Astrocyte (in vitro differentiated cells and primary cell): ENCODE data around the gene DCX. TPM values are rescaled to one million over a fixed set of nuclear protein-coding genes. Genes with fewer than 3 reads are reported as not detected.

ENCODE experiments used
- DNase-seq: peaks from one replicate; pipeline ENCODE4 v3.0.0-alpha.2; 2010; ENCODE audit warnings: low read depth
- FAIRE-seq: peaks from 2 replicates; lab custom pipeline; 2011; peaks lifted over from hg19 to GRCh38; lab: Jason Lieb, UNC
- H2AFZ ChIP-seq: 2 replicates; pipeline ENCODE4 v1.6.0; 2012; ENCODE audit warnings: low read depth, low read length, inconsistent platforms
- H3K27ac ChIP-seq: 2 replicates; pipeline ENCODE4 v1.5.1; 2011; ENCODE audit warnings: low read depth, low read length, inconsistent platforms
- H3K27me3 ChIP-seq: 2 replicates; pipeline ENCODE4 v1.6.0; 2011; ENCODE audit warnings: low read length, inconsistent platforms; ENCODE audit not compliant: insufficient read depth
- H3K36me3 ChIP-seq: 2 replicates; pipeline ENCODE4 v1.5.1; 2011; ENCODE audit warnings: low read length, inconsistent platforms; ENCODE audit not compliant: insufficient read depth
- H3K4me1 ChIP-seq: 2 replicates; pipeline ENCODE4 v1.5.1; 2011; ENCODE audit warnings: low read length, inconsistent platforms; ENCODE audit not compliant: insufficient read depth
- H3K4me2 ChIP-seq: 2 replicates; pipeline ENCODE4 v1.6.0; 2012; ENCODE audit warnings: low read length, inconsistent platforms
- H3K4me3 ChIP-seq: 2 replicates; pipeline ENCODE4 v1.5.1; 2011; ENCODE audit warnings: low read depth, mild to moderate bottlenecking, low read length, inconsistent platforms; ENCODE audit not compliant: insufficient read depth
- H3K79me2 ChIP-seq: 2 replicates; pipeline ENCODE4 v1.6.0; 2012; ENCODE audit warnings: mild to moderate bottlenecking, low read length, inconsistent platforms; ENCODE audit not compliant: insufficient read depth
- H3K9ac ChIP-seq: 2 replicates; pipeline ENCODE4 v1.6.0; 2012; ENCODE audit warnings: mild to moderate bottlenecking, low read length, inconsistent platforms
- H3K9me3 ChIP-seq: 2 replicates; pipeline ENCODE4 v1.5.1; 2012; ENCODE audit warnings: low read depth, mild to moderate bottlenecking, low read length, inconsistent platforms; ENCODE audit not compliant: insufficient read depth
- H4K20me1 ChIP-seq: 2 replicates; pipeline ENCODE4 v1.6.0; 2012; ENCODE audit warnings: low read length, inconsistent platforms; ENCODE audit not compliant: insufficient read depth
- H3K27ac Mint-ChIP-seq: one replicate; pipeline ENCODE4 v1.8.0; 2021; ENCODE audit warnings: mild to moderate bottlenecking, mixed read lengths; ENCODE audit not compliant: unreplicated experiment
- H3K27me3 Mint-ChIP-seq: one replicate; pipeline ENCODE4 v1.8.0; 2021; ENCODE audit warnings: low read depth, mixed read lengths; ENCODE audit not compliant: unreplicated experiment
- H3K36me3 Mint-ChIP-seq: one replicate; pipeline ENCODE4 v1.8.0; 2021; ENCODE audit warnings: low read depth, mixed read lengths; ENCODE audit not compliant: unreplicated experiment
- H3K4me1 Mint-ChIP-seq: one replicate; pipeline ENCODE4 v1.8.0; 2021; ENCODE audit warnings: low read depth, mixed read lengths; ENCODE audit not compliant: unreplicated experiment
- H3K4me3 Mint-ChIP-seq: one replicate; pipeline ENCODE4 v1.8.0; 2021; ENCODE audit warnings: mild to moderate bottlenecking, moderate library complexity, mixed read lengths; ENCODE audit not compliant: unreplicated experiment
- H3K9me3 Mint-ChIP-seq: one replicate; pipeline ENCODE4 v1.8.0; 2021; ENCODE audit warnings: mild to moderate bottlenecking, mixed read lengths; ENCODE audit not compliant: unreplicated experiment
- EZH2 ChIP-seq: IDR thresholded peaks from 2 replicates; pipeline ENCODE4 v1.6.1; 2012; ENCODE audit warnings: mild to moderate bottlenecking, low read length, inconsistent platforms; ENCODE audit not compliant: insufficient read depth
- total RNA-seq: library from RNA; stranded (reverse); gene quantifications from 2 replicates; pipeline ENCODE4 v1.2.1, GENCODE V29; 2021
- TF ChIP-seq, protein P1 (sequence below): IDR thresholded peaks from 2 replicates; pipeline ENCODE4 v1.5.1; 2011; ENCODE audit warnings: low read depth, mild to moderate bottlenecking, inconsistent platforms, low read length, moderate library complexity; ENCODE audit not compliant: insufficient read depth

The DCX gene
- total RNA-seq, 1 donor from 2014 or later: 2.4 TPM

DNA sequence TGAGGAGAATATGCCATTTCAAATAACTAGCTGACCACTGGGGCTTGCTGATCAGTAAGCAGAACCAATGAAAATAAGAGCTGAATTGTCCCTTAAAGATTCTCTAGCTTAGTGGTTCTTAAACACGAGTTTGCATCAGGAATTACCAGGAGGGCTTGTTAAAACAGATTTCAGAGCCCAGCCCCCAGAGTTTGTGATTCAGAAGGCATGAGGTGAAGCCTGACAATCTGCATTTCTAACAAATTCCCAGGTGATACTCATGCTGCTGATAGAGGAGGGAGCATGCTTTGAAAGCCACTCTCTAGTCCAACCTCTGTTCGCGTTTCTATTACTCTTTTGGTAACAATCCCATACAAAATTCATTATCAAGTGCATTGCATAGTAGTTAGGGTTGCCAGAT lies 35.5 kb downstream of the DCX start:
- Mint-ChIP-seq H3K36me3 (no peaks in the 10 kb centered on the region), H3K27me3 (no peaks in the 10 kb centered on the region), H3K27ac (no peak overlapping the region), H3K4me1 (no peaks in the 10 kb centered on the region), H3K4me3 (no peak overlapping the region), H3K9me3 (no peaks in the 10 kb centered on the region)
- Histone ChIP-seq H4K20me1 (no peaks in the 10 kb centered on the region), H3K36me3 (no peaks in the 10 kb centered on the region), H3K9me3 (no peaks in the 10 kb centered on the region), H3K4me2 (no peak overlapping the region), H2AFZ (no peak overlapping the region), H3K79me2 (no peaks in the 10 kb centered on the region), H3K9ac (no peak overlapping the region), H3K27me3 (no peaks in the 10 kb centered on the region), H3K4me1 (no peaks in the 10 kb centered on the region), H3K4me3 (no peak overlapping the region), H3K27ac (no peak overlapping the region)
- FAIRE-seq (peak; percentile 73), DNase-seq (no peak)
- no peak for TF ChIP-seq EZH2
- TF ChIP-seq, protein P1, sequence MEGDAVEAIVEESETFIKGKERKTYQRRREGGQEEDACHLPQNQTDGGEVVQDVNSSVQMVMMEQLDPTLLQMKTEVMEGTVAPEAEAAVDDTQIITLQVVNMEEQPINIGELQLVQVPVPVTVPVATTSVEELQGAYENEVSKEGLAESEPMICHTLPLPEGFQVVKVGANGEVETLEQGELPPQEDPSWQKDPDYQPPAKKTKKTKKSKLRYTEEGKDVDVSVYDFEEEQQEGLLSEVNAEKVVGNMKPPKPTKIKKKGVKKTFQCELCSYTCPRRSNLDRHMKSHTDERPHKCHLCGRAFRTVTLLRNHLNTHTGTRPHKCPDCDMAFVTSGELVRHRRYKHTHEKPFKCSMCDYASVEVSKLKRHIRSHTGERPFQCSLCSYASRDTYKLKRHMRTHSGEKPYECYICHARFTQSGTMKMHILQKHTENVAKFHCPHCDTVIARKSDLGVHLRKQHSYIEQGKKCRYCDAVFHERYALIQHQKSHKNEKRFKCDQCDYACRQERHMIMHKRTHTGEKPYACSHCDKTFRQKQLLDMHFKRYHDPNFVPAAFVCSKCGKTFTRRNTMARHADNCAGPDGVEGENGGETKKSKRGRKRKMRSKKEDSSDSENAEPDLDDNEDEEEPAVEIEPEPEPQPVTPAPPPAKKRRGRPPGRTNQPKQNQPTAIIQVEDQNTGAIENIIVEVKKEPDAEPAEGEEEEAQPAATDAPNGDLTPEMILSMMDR: no peak

- H3K27me3 ChIP-seq: no peaks in the 10 kb centered on the region
- peak; percentile 41 for FAIRE-seq
These were observed 36.2 kb downstream of the DCX start for GRCh38 chrX:111375747-111376146.

DNA sequence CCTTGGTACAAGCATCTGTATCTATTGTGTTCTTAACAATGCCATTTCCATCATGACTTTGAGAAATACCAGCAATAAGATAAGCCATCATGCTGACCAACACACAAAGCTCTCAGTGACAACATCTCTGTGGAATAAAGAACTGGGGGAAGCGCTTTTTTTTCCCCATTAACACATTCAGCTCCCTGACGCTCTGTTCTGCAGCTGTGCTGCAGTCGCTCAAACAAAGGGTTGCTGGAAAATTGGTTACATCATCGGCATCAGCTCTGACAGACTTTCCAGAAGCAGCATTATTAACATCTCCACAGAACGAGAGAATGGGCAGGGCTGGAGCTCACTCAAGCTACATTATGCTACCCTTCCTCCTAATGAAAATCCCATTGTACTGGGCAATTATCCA lies 39.9 kb downstream of the DCX start:
- no peak overlapping the region for H3K27ac ChIP-seq
- Mint-ChIP-seq H3K9me3 (no peaks in the 10 kb centered on the region), H3K27ac (no peak overlapping the region), H3K4me1 (no peaks in the 10 kb centered on the region), H3K36me3 (no peaks in the 10 kb centered on the region), H3K27me3 (no peaks in the 10 kb centered on the region), H3K4me3 (no peak overlapping the region)
- H3K4me2 ChIP-seq: no peak overlapping the region
- no peak for DNase-seq
- H3K4me3 ChIP-seq: no peak overlapping the region
- no peaks in the 10 kb centered on the region for H3K36me3 ChIP-seq
- no peaks in the 10 kb centered on the region for H3K27me3 ChIP-seq
- no peak for FAIRE-seq
- H3K4me1 ChIP-seq: no peaks in the 10 kb centered on the region
- no peaks in the 10 kb centered on the region for H3K9me3 ChIP-seq
- no peak overlapping the region for H3K9ac ChIP-seq
- H2AFZ ChIP-seq: no peak overlapping the region
- H3K79me2 ChIP-seq: no peaks in the 10 kb centered on the region
- H4K20me1 ChIP-seq: no peaks in the 10 kb centered on the region
- no peak for TF ChIP-seq EZH2
- TF ChIP-seq, protein P1: no peak

More at GRCh38 chrX:111375747-111376146, 36.2 kb downstream of the DCX start:
- H3K9ac ChIP-seq: no peak overlapping the region
- DNase-seq: no peak
- H3K9me3 ChIP-seq: no peaks in the 10 kb centered on the region
- H3K79me2 ChIP-seq: no peaks in the 10 kb centered on the region
- H3K4me3 ChIP-seq: no peak overlapping the region
- Mint-ChIP-seq H3K36me3 (no peaks in the 10 kb centered on the region), H3K27me3 (no peaks in the 10 kb centered on the region), H3K27ac (no peak overlapping the region), H3K9me3 (no peaks in the 10 kb centered on the region), H3K4me3 (no peak overlapping the region), H3K4me1 (no peaks in the 10 kb centered on the region)
- no peaks in the 10 kb centered on the region for H3K4me1 ChIP-seq
- no peak for TF ChIP-seq EZH2
- no peaks in the 10 kb centered on the region for H3K36me3 ChIP-seq
- H4K20me1 ChIP-seq: no peaks in the 10 kb centered on the region
- H2AFZ ChIP-seq: no peak overlapping the region
- no peak overlapping the region for H3K27ac ChIP-seq
- no peak overlapping the region for H3K4me2 ChIP-seq
